ENCODE data around the gene ALG6.

DNA sequence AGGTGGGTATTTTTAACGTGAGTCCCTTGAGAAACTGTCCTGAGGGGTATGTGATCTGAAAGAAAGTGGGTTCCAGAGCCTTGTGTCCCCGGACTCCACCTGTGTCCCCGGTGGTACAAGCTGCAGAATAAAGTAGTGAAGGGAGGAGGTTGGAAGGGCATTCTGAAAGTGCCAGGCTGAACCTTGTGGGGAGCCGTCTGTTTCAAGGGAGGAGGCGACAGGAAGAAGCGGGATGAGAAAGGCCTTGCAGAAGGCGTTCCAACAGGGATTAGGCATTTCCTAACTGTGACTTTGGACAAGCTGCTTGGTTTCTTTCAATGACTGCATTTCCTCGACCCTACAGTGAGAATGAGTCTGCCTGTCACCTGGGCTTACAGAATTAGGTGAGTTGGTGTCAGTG is 39.3 kb upstream of the ALG6 start:
- no peak for TF ChIP-seq ZFP30 (CRISPR knock-in tag; IDR thresholded peaks at IDR 0.05)
- TF ChIP-seq ZFP3 (CRISPR knock-in tag; IDR thresholded peaks at IDR 0.05) = no peak
- TF ChIP-seq ZNF565 (CRISPR knock-in tag; conservative IDR thresholded peaks at IDR 0.05; ENCODE audit: low read depth) = no peak
- TF ChIP-seq RARB (CRISPR knock-in tag; IDR thresholded peaks at IDR 0.05) = no peak
- TF ChIP-seq, protein P1, sequence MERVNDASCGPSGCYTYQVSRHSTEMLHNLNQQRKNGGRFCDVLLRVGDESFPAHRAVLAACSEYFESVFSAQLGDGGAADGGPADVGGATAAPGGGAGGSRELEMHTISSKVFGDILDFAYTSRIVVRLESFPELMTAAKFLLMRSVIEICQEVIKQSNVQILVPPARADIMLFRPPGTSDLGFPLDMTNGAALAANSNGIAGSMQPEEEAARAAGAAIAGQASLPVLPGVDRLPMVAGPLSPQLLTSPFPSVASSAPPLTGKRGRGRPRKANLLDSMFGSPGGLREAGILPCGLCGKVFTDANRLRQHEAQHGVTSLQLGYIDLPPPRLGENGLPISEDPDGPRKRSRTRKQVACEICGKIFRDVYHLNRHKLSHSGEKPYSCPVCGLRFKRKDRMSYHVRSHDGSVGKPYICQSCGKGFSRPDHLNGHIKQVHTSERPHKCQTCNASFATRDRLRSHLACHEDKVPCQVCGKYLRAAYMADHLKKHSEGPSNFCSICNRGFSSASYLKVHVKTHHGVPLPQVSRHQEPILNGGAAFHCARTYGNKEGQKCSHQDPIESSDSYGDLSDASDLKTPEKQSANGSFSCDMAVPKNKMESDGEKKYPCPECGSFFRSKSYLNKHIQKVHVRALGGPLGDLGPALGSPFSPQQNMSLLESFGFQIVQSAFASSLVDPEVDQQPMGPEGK (CRISPR knock-in tag; IDR thresholded peaks at IDR 0.05; ENCODE audit: borderline replicate concordance) = no peak
- no peak for TF ChIP-seq ZC3H10 (CRISPR knock-in tag; IDR thresholded peaks at IDR 0.05)
- TF ChIP-seq, protein P2, sequence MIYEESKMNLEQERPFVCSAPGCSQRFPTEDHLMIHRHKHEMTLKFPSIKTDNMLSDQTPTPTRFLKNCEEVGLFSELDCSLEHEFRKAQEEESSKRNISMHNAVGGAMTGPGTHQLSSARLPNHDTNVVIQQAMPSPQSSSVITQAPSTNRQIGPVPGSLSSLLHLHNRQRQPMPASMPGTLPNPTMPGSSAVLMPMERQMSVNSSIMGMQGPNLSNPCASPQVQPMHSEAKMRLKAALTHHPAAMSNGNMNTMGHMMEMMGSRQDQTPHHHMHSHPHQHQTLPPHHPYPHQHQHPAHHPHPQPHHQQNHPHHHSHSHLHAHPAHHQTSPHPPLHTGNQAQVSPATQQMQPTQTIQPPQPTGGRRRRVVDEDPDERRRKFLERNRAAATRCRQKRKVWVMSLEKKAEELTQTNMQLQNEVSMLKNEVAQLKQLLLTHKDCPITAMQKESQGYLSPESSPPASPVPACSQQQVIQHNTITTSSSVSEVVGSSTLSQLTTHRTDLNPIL (CRISPR knock-in tag; IDR thresholded peaks at IDR 0.05; ENCODE audit: low read depth) = no peak
- TF ChIP-seq CSDC2 (CRISPR knock-in tag; IDR thresholded peaks at IDR 0.05) = no peak
- TF ChIP-seq TOX (CRISPR knock-in tag; IDR thresholded peaks at IDR 0.05; ENCODE audit: borderline replicate concordance) = no peak

All from SK-N-SH treated with all-trans-retinoic acid at 6 μM for 48 hours (cell line).